ENCODE results near the gene GABBR1. TPM values are rescaled to one million over a fixed set of nuclear protein-coding genes. Genes with fewer than 3 reads are reported as not detected.
"Not testable (repeated sequence)": the region's sequence is repeated elsewhere in the genome, so short reads cannot be mapped to it uniquely, and the experiment has no call there.

Gene GABBR1
- total RNA-seq, 2 donors from 2014 or later = 16.4 to 32.0 TPM

DNA sequence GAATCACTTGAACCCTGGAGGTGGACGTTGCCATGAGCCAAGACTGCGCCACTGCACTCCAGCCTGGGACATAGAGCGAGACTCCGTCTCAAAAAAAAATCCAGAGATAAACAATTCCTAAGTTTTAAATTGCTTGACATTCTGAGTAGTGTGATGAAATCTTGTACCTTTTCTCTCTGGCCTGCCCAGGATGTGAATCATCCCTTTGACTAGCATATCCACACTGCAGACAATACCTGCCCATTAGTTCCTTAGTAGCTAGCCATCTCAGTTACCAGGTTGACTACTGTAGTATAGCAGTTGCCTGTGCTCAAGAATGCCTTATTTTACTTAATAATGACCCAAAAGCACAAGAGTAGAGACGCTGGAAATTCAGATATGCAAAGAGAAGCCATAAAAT lies 45.1 kb upstream of the GABBR1 start:
- H3K27ac ChIP-seq = peak overlapping the region in 1 of 2 donors; percentile 68
- H3K36me3 ChIP-seq = no peaks in the 10 kb centered on the region
- no peak overlapping the region for H3K4me3 ChIP-seq
- H3K27me3 ChIP-seq = no peaks in the 10 kb centered on the region
- peaks cover 0 to 6% of the 10 kb centered on the region in 2 donors for H3K4me1 ChIP-seq
- DNase-seq (ENCODE audit: low spot score) = no peak
- TF ChIP-seq, protein P1, sequence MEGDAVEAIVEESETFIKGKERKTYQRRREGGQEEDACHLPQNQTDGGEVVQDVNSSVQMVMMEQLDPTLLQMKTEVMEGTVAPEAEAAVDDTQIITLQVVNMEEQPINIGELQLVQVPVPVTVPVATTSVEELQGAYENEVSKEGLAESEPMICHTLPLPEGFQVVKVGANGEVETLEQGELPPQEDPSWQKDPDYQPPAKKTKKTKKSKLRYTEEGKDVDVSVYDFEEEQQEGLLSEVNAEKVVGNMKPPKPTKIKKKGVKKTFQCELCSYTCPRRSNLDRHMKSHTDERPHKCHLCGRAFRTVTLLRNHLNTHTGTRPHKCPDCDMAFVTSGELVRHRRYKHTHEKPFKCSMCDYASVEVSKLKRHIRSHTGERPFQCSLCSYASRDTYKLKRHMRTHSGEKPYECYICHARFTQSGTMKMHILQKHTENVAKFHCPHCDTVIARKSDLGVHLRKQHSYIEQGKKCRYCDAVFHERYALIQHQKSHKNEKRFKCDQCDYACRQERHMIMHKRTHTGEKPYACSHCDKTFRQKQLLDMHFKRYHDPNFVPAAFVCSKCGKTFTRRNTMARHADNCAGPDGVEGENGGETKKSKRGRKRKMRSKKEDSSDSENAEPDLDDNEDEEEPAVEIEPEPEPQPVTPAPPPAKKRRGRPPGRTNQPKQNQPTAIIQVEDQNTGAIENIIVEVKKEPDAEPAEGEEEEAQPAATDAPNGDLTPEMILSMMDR (IDR thresholded peaks at IDR 0.05) = no peak
- H3K9me3 ChIP-seq = no peaks in the 10 kb centered on the region

- no peak overlapping the region for H3K4me3 ChIP-seq
- TF ChIP-seq, protein P1 (IDR thresholded peaks at IDR 0.05) = no peak
- no peaks in the 10 kb centered on the region for H3K36me3 ChIP-seq
- no peak for DNase-seq (ENCODE audit: low spot score)
- no peaks in the 10 kb centered on the region for H3K9me3 ChIP-seq
- H3K4me1 ChIP-seq = peaks cover 0 to 6% of the 10 kb centered on the region in 2 donors
- H3K27ac ChIP-seq = peak overlapping the region in 1 of 2 donors; percentile 68
- H3K27me3 ChIP-seq = no peaks in the 10 kb centered on the region
Measured at GRCh38 chr6:29676981-29677601, 44.1 kb upstream of the GABBR1 start.

GRCh38 chr6:29675561-29675960 lies 42.6 kb upstream of the GABBR1 start:
- peaks cover 0 to 6% of the 10 kb centered on the region in 2 donors for H3K4me1 ChIP-seq
- no peak for DNase-seq (ENCODE audit: low spot score)
- no peaks in the 10 kb centered on the region for H3K9me3 ChIP-seq
- H3K27ac ChIP-seq = no peak overlapping the region
- TF ChIP-seq, protein P1 (IDR thresholded peaks at IDR 0.05) = no peak
- no peak overlapping the region for H3K4me3 ChIP-seq
- no peaks in the 10 kb centered on the region for H3K36me3 ChIP-seq
- H3K27me3 ChIP-seq = no peaks in the 10 kb centered on the region

DNA sequence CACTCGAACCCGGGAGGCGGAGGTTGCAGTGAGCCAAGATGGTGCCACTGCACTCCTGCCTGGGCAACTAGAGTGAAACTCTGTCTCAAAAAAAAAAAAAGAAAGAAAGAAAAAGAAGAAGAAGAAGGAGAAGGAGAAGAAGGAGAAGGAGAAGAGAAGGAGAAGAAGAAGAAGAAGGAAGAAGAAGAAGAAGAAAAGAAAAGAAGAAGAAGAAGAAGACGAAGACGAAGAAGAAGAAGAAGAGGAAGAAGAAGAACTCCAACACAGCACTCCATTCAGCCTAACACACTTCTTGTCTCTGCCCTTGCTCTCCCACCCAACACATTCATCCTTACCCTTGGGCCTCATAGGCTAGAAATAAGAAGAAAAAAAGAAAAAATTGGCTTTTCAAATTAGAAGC lies 41.0 kb upstream of the GABBR1 start:
- TF ChIP-seq, protein P1 (IDR thresholded peaks at IDR 0.05) = no peak
- Histone ChIP-seq H3K27me3 (no peaks in the 10 kb centered on the region), H3K36me3 (no peaks in the 10 kb centered on the region), H3K27ac (no peak overlapping the region), H3K4me1 (peaks cover 0 to 6% of the 10 kb centered on the region in 2 donors), H3K4me3 (no peak overlapping the region), H3K9me3 (no peaks in the 10 kb centered on the region)
- no peak for DNase-seq (ENCODE audit: low spot score)

GRCh38 chr6:29673161-29673560 lies 40.2 kb upstream of the GABBR1 start:
- no peak for DNase-seq (ENCODE audit: low spot score)
- no peaks in the 10 kb centered on the region for H3K36me3 ChIP-seq
- no peak overlapping the region for H3K4me3 ChIP-seq
- TF ChIP-seq, protein P1 (IDR thresholded peaks at IDR 0.05) = no peak
- no peak overlapping the region for H3K27ac ChIP-seq
- H3K9me3 ChIP-seq = no peaks in the 10 kb centered on the region
- H3K27me3 ChIP-seq = no peaks in the 10 kb centered on the region
- H3K4me1 ChIP-seq = peaks cover 0 to 6% of the 10 kb centered on the region in 2 donors

DNA sequence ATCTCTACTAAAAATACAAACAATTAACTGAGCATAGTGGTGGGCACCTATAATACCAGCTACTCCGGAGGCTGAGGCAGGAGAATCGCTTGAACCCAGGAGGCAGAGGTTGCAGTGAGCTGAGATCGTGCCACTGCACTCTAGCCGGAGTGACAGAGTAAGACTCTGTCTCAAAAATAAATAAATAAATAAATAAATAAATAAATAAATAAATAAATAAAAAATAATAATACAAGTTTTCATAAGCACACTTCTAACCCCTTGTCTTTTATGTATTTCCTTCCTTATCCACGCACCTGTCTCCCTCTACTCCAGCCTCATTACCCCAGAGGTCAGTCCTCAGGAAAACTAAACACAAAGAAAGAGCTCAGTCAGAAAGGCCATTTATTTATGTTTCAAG lies 39.1 kb upstream of the GABBR1 start:
- not testable (repeated sequence) for H3K27me3 ChIP-seq; H3K27ac ChIP-seq; DNase-seq (ENCODE audit: low spot score); H3K36me3 ChIP-seq; H3K4me3 ChIP-seq; H3K9me3 ChIP-seq; H3K4me1 ChIP-seq

Measured in right atrium auricular region (tissue), 2 donors.